T-cell (primary cell): Measurements from ENCODE around the gene SQSTM1. TPM values are rescaled to one million over a fixed set of nuclear protein-coding genes. Genes with fewer than 3 reads are reported as not detected.

Experiments
- ATAC-seq, 4 experiments: fragments of 200-7000 bp in 3 of 4; fragments of 150-1000 bp in 1 of 4; cut with Tn5 transposase; replicated peaks in 1 of 4; 1 replicate in 3 of 4; 2 replicates in 1 of 4; pipeline ENCODE4 v1.10.0; 2021; ENCODE audit warnings: moderate library complexity in 3 of 4, mild to moderate bottlenecking in 2 of 4, moderate number of reproducible peaks in 1 of 4
- CTCF ChIA-PET, 2 donors: fragments of 300-600 bp; sonication (Branson Sonifier 250); formaldehyde crosslinking; loops; one replicate each; lab custom pipeline; 2022; ENCODE audit warnings: antibody characterized with exemption in 2 of 2; lab: Charles Lee
- POLR2A ChIA-PET, 2 donors: fragments of 300-600 bp; sonication (Branson Sonifier 250); formaldehyde crosslinking; loops; one replicate each; lab custom pipeline; 2022; ENCODE audit warnings: antibody characterized with exemption in 2 of 2; lab: Charles Lee
- DNase-seq, 35 experiments: peaks; one replicate each; pipeline versions ENCODE4 v3.0.0 to v3.0.0-alpha.2; 2013 to 2023
- H3K27ac ChIP-seq: one replicate; pipeline ENCODE4 v1.5.1; 2013; ENCODE audit warnings: low read length
- H3K27me3 ChIP-seq, 2 experiments: replicated peaks in 1 of 2; 1 replicate in 1 of 2; 2 replicates in 1 of 2; pipeline versions ENCODE4 v1.6.1 to v1.7.0; 2013; ENCODE audit warnings: low read length in 1 of 2, mixed read lengths in 1 of 2; ENCODE audit not compliant: control insufficient read depth in 2 of 2, insufficient read depth in 2 of 2; ENCODE audit errors: extremely low read depth in 1 of 2
- H3K36me3 ChIP-seq, 2 donors: 1 replicate in 1 of 2; 2 replicates in 1 of 2; pipeline versions ENCODE4 v1.6.1 to v1.7.0; 2013; ENCODE audit warnings: low read length in 1 of 2; ENCODE audit not compliant: control insufficient read depth in 2 of 2, insufficient read depth in 1 of 2; ENCODE audit errors: extremely low read depth in 1 of 2
- H3K4me1 ChIP-seq, 2 experiments: 1 replicate in 1 of 2; 2 replicates in 1 of 2; pipeline versions ENCODE4 v1.6.1 to v1.7.0; 2013; ENCODE audit warnings: low read length in 2 of 2, mixed read lengths in 1 of 2; ENCODE audit not compliant: insufficient read depth in 2 of 2, control insufficient read depth in 1 of 2; ENCODE audit errors: extremely low read depth in 1 of 2
- H3K4me3 ChIP-seq, 2 donors: 1 replicate in 1 of 2; 2 replicates in 1 of 2; pipeline versions ENCODE4 v1.5.1 to v1.7.0; 2013; ENCODE audit warnings: mild to moderate bottlenecking in 2 of 2, low read length in 1 of 2, moderate library complexity in 1 of 2; ENCODE audit not compliant: control insufficient read depth in 1 of 2; ENCODE audit errors: extremely low read depth in 1 of 2
- H3K9me3 ChIP-seq: 2 replicates; pipeline ENCODE4 v1.7.0; 2013
- H3K27ac Mint-ChIP-seq, 2 donors: one replicate each; pipeline ENCODE4 v1.8.0; 2020 to 2021; ENCODE audit warnings: mild to moderate bottlenecking in 2 of 2, mixed read lengths in 2 of 2
- H3K27me3 Mint-ChIP-seq, 2 donors: one replicate each; pipeline ENCODE4 v1.8.0; 2021 to 2022; ENCODE audit warnings: mixed read lengths in 2 of 2
- H3K36me3 Mint-ChIP-seq: one replicate; pipeline ENCODE4 v1.8.0; 2021; ENCODE audit warnings: mixed read lengths
- H3K4me1 Mint-ChIP-seq, 3 donors: one replicate each; pipeline ENCODE4 v1.8.0; 2020 to 2022; ENCODE audit warnings: mixed read lengths in 3 of 3, mild to moderate bottlenecking in 1 of 3
- H3K4me3 Mint-ChIP-seq, 3 donors: one replicate each; pipeline ENCODE4 v1.8.0; 2020 to 2022; ENCODE audit warnings: mild to moderate bottlenecking in 3 of 3, mixed read lengths in 3 of 3, moderate library complexity in 3 of 3
- H3K9me3 Mint-ChIP-seq, 3 donors: one replicate each; pipeline ENCODE4 v1.8.0; 2020 to 2022; ENCODE audit warnings: mixed read lengths in 3 of 3
- WGBS: methylation state at CpG from one replicate; pipeline ENCODE4 v1.1.5; 2013; ENCODE audit warnings: missing lambda C conversion rate; ENCODE audit not compliant: insufficient coverage; 5-methylcytosine and 5-hydroxymethylcytosine counted together
- total RNA-seq, 35 experiments: library from RNA in 6 of 35; stranded (reverse) in 6 of 35; fragments of 120-200 nt in 1 of 35; gene quantifications; one replicate each; pipeline versions ENCODE4 v1.2.1 to v1.2.4 and lab custom pipeline; 2013 to 2026

The SQSTM1 gene
- total RNA-seq, 5 donors from 2014 or later (not counting 1 experiment from before 2014, with no cell fraction given), result 220 to 327 (median 280) TPM

DNA sequence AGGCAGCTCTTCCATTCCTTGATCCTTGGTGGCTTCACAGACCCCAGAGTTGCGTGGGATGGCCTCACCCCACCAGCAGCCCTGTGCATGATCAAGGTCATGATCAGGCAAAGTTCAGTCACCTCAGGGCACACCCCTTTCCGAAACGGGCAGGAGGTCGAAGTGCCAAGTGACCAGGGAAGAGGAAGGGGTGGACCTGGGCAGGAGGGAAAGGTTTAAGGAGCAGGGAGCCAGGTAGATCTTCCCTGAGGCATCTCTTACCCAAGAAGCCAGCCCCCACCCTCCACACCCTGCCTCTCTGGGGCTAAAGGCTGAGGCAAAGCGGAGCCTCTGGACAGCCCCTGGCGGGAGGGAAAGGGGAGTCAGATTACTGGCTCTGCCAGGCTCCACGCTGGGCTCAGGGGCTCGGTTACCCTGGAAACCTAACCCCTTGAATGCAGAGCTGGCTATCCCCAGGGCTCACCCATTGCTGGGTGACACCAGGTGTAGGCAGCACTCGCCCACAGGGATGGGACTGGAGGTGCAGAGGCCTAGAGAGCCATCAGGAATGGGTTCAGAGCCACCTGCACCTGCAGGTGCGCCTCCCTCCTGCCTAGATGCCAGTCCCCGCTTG is 17.6 kb upstream of the SQSTM1 start:
- 93% methylated on average over 6 of the region's 11 CpGs for whole genome bisulfite sequencing
- H3K27ac Mint-ChIP-seq, result peak overlapping the region; percentile 49 to 64
- H3K4me3 ChIP-seq, result no peak overlapping the region
- peak overlapping the region in 1 of 3 donors; percentile 84 for H3K4me3 Mint-ChIP-seq
- H3K4me1 Mint-ChIP-seq, result peaks cover 28 to 34% (median 33%) of the 10 kb centered on the region in 3 donors
- no peak overlapping the region for H3K27ac ChIP-seq
- H3K27me3 ChIP-seq, result no peaks in the 10 kb centered on the region
- H3K4me1 ChIP-seq, result peaks cover 18 to 54% of the 10 kb centered on the region in 2 experiments
- DNase-seq (no peak), ATAC-seq (no peak)
- H3K9me3 ChIP-seq, result no peaks in the 10 kb centered on the region
- POLR2A ChIA-PET, result no interaction called here
- H3K9me3 Mint-ChIP-seq, result no peaks in the 10 kb centered on the region
- CTCF ChIA-PET, result interaction anchor here (0.5 to 1.1 kb wide), 3 partner anchors 18 to 94 kb away, joined by 3 read pairs; partner anchors contain the start of gene SQSTM1 (in 1 of the 2)
- H3K36me3 ChIP-seq, result peaks cover 12 to 22% of the 10 kb centered on the region in 2 donors
- H3K36me3 Mint-ChIP-seq, result peaks cover 12% of the 10 kb centered on the region
- no peaks in the 10 kb centered on the region for H3K27me3 Mint-ChIP-seq

GRCh38 chr5:179803651-179804554 is 16.8 kb upstream of the SQSTM1 start:
- WGBS, result 52% methylated on average over 12 of the region's 18 CpGs
- Histone ChIP-seq H3K4me3 (peak overlapping the region in 1 of 2 donors; percentile 10), H3K27ac (no peak overlapping the region), H3K4me1 (peaks cover 18 to 56% of the 10 kb centered on the region in 2 experiments), H3K36me3 (peaks cover 9 to 14% of the 10 kb centered on the region in 2 donors), H3K27me3 (no peaks in the 10 kb centered on the region), H3K9me3 (no peaks in the 10 kb centered on the region)
- POLR2A ChIA-PET, result interaction anchor here in 1 of 2 donors (0.6 kb wide), 1 partner anchor 9 kb away, joined by 4 read pairs; no protein-coding TSS in a partner anchor
- Mint-ChIP-seq H3K36me3 (peaks cover 12% of the 10 kb centered on the region), H3K9me3 (no peaks in the 10 kb centered on the region), H3K4me3 (peak overlapping the region; percentile 76 to 87 (median 84)), H3K27ac (peak overlapping the region; percentile 76 to 87), H3K27me3 (no peaks in the 10 kb centered on the region), H3K4me1 (peaks cover 28 to 37% (median 36%) of the 10 kb centered on the region in 3 donors)
- CTCF ChIA-PET, result interaction anchor here (0.5 to 1.1 kb wide), 3 partner anchors 22 to 190 kb away, joined by 3 read pairs; no protein-coding TSS in a partner anchor
- ATAC-seq (peak in 2 of 4 experiments; percentile 12 to 20), DNase-seq (peak in 4 of 35 experiments; percentile 22 to 35 (median 32))

DNA sequence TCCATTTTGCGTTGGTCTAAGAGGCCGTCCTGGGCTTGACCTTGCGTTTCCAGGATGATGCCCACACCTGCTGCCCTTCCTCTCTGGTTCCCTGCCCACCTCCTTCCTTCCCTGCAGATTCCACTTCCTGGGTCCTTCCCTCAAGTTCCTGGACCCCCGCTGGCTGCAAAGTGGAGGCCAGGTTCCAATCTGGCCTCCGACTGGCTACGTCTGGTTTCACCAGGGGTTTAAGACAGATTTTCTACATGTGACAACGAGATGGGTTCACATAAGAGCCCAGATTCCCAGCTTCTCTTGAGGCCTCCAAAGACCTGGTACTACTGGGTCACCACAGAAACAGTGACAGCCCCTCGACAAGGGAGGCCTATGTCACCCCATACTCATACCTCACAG is 16.2 kb upstream of the SQSTM1 start:
- POLR2A ChIA-PET, result interaction anchor here in 1 of 2 donors (0.6 kb wide), 1 partner anchor 8 kb away, joined by 4 read pairs; no protein-coding TSS in a partner anchor
- CTCF ChIA-PET, result interaction anchor here in 1 of 2 donors (0.9 kb wide), 1 partner anchor 191 kb away, joined by 3 read pairs; no protein-coding TSS in a partner anchor

DNA sequence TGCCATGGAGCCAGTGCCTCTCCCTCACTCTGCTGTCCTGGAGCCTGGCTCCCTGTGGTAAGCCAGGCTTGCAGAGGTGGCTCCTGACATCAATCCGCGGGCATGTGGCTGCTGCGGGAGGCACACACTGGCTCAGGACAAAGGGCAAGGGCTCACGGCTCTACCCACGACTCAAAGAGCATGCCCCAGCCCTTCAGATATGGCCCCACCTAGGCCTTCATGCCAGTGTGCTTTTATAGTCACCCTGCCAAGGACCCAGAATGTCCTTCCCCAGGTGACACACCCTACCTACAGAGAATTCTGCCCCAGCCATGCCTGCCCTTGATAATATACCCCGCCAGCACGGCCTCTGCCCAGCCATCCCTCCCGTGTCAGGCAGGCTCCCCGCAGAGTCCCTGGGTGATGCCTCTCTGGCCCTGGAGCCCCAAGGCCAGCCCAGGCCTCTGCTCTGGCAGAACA is 15.6 kb upstream of the SQSTM1 start:
- Histone ChIP-seq H3K4me3 (peak overlapping the region; percentile 44 to 47), H3K27ac (no peak overlapping the region), H3K4me1 (peaks cover 18 to 53% of the 10 kb centered on the region in 2 experiments), H3K9me3 (no peaks in the 10 kb centered on the region), H3K27me3 (no peaks in the 10 kb centered on the region), H3K36me3 (peaks cover 0 to 2% of the 10 kb centered on the region in 2 donors)
- H3K27ac Mint-ChIP-seq, result peak overlapping the region; percentile 76 to 87
- peaks cover 3% of the 10 kb centered on the region for H3K36me3 Mint-ChIP-seq
- DNase-seq (no peak), ATAC-seq (no peak)
- peaks cover 28 to 36% (median 36%) of the 10 kb centered on the region in 3 donors for H3K4me1 Mint-ChIP-seq
- peak overlapping the region; percentile 76 to 87 (median 84) for H3K4me3 Mint-ChIP-seq
- 92% methylated on average over 9 of the region's 9 CpGs for WGBS
- CTCF ChIA-PET, result no interaction called here
- no peaks in the 10 kb centered on the region for H3K27me3 Mint-ChIP-seq
- POLR2A ChIA-PET, result no interaction called here
- H3K9me3 Mint-ChIP-seq, result no peaks in the 10 kb centered on the region

More for the DNA sequence above, 16.2 kb upstream of the SQSTM1 start:
- Histone ChIP-seq H3K27ac (no peak overlapping the region), H3K9me3 (no peaks in the 10 kb centered on the region), H3K4me1 (peaks cover 18 to 53% of the 10 kb centered on the region in 2 experiments), H3K4me3 (no peak overlapping the region), H3K27me3 (no peaks in the 10 kb centered on the region), H3K36me3 (peaks cover 5 to 8% of the 10 kb centered on the region in 2 donors)
- peak overlapping the region; percentile 76 to 87 (median 84) for H3K4me3 Mint-ChIP-seq
- peaks cover 7% of the 10 kb centered on the region for H3K36me3 Mint-ChIP-seq
- 88% methylated on average over 8 of the region's 8 CpGs for WGBS
- H3K4me1 Mint-ChIP-seq, result peaks cover 28 to 37% (median 36%) of the 10 kb centered on the region in 3 donors
- peak overlapping the region; percentile 76 to 87 for H3K27ac Mint-ChIP-seq
- H3K9me3 Mint-ChIP-seq, result no peaks in the 10 kb centered on the region
- ATAC-seq (no peak), DNase-seq (no peak)
- no peaks in the 10 kb centered on the region for H3K27me3 Mint-ChIP-seq

GRCh38 chr5:179805529-179806249 is 15.0 kb upstream of the SQSTM1 start:
- Histone ChIP-seq H3K9me3 (no peaks in the 10 kb centered on the region), H3K4me3 (peak overlapping the region; percentile 58 to 61), H3K27ac (peak overlapping the region; percentile 47), H3K4me1 (peaks cover 18 to 53% of the 10 kb centered on the region in 2 experiments), H3K36me3 (no peaks in the 10 kb centered on the region), H3K27me3 (no peaks in the 10 kb centered on the region)
- POLR2A ChIA-PET, result interaction anchor here in 1 of 2 donors (0.6 kb wide), 1 partner anchor 31 kb away, joined by 5 read pairs; no protein-coding TSS in a partner anchor
- DNase-seq (peak in 8 of 35 experiments; percentile 24 to 51 (median 36)), ATAC-seq (peak in 3 of 4 experiments; percentile 14 to 34 (median 28))
- Mint-ChIP-seq H3K9me3 (no peaks in the 10 kb centered on the region), H3K4me1 (peaks cover 28 to 37% (median 36%) of the 10 kb centered on the region in 3 donors), H3K27ac (peak overlapping the region; percentile 76 to 87), H3K27me3 (no peaks in the 10 kb centered on the region), H3K36me3 (peaks cover 3% of the 10 kb centered on the region), H3K4me3 (peak overlapping the region; percentile 76 to 87 (median 84))
- WGBS, result 16% methylated on average over 63 of the region's 65 CpGs
- CTCF ChIA-PET, result no interaction called here
